Fibroblast of lung (primary cell): ENCODE results near the gene WDR53. TPM values are rescaled to one million over a fixed set of nuclear protein-coding genes. Genes with fewer than 3 reads are reported as not detected.

ENCODE experiments used
- DNase-seq, 2 donors: peaks; one replicate each; pipeline versions ENCODE4 v3.0.0 to v3.0.0-alpha.2; 2010; ENCODE audit warnings: low read depth in 2 of 2
- H2AFZ ChIP-seq: 2 replicates; pipeline ENCODE4 v1.5.1; 2012; ENCODE audit warnings: low read length, control low read depth, inconsistent platforms
- H3K27ac ChIP-seq: 2 replicates; pipeline ENCODE4 v1.5.1; 2011; ENCODE audit warnings: low read length, control low read depth; ENCODE audit not compliant: insufficient read depth
- H3K27me3 ChIP-seq: 2 replicates; pipeline ENCODE4 v1.5.1; 2011; ENCODE audit warnings: mild to moderate bottlenecking, low read length; ENCODE audit not compliant: control insufficient read depth, insufficient read depth
- H3K36me3 ChIP-seq: 2 replicates; pipeline ENCODE4 v1.5.1; 2011; ENCODE audit warnings: low read length; ENCODE audit not compliant: control insufficient read depth, insufficient read depth
- H3K4me1 ChIP-seq: 2 replicates; pipeline ENCODE4 v1.5.1; 2011; ENCODE audit warnings: low read length; ENCODE audit not compliant: control insufficient read depth, insufficient read depth; ENCODE audit errors: extremely low read depth
- H3K4me2 ChIP-seq: 2 replicates; pipeline ENCODE4 v1.5.1; 2011; ENCODE audit warnings: low read length, control low read depth; ENCODE audit not compliant: insufficient read depth; ENCODE audit errors: extremely low read depth
- H3K4me3 ChIP-seq, 4 experiments: fragments of 200-600 bp in 1 of 4; sonication (generic) in 1 of 4; replicated peaks in 1 of 4; 2 replicates each; pipeline ENCODE4 v1.5.1; 2011 to 2016; ENCODE audit warnings: low read length in 4 of 4, low read depth in 3 of 4, mild to moderate bottlenecking in 3 of 4, control low read depth in 2 of 4, inconsistent platforms in 1 of 4, mixed read lengths in 1 of 4; ENCODE audit not compliant: insufficient read depth in 1 of 4; ENCODE audit errors: control extremely low read depth in 1 of 4
- H3K79me2 ChIP-seq: 2 replicates; pipeline ENCODE4 v1.5.1; 2012; ENCODE audit warnings: mild to moderate bottlenecking, low read length, inconsistent platforms; ENCODE audit not compliant: control insufficient read depth, insufficient read depth
- H3K9ac ChIP-seq: 2 replicates; pipeline ENCODE4 v1.5.1; 2011; ENCODE audit warnings: mild to moderate bottlenecking, low read length, control low read depth; ENCODE audit not compliant: insufficient read depth
- H3K9me3 ChIP-seq: 2 replicates; pipeline ENCODE4 v1.5.1; 2012; ENCODE audit warnings: low read depth, low read length; ENCODE audit not compliant: control insufficient read depth, insufficient read depth
- H4K20me1 ChIP-seq: 2 replicates; pipeline ENCODE4 v1.5.1; 2011; ENCODE audit warnings: low read length; ENCODE audit not compliant: control insufficient read depth, insufficient read depth; ENCODE audit errors: extremely low read depth
- CTCF ChIP-seq, 2 donors: IDR thresholded peaks in 1 of 2; conservative IDR thresholded peaks in 1 of 2; 1 replicate in 1 of 2; 2 replicates in 1 of 2; pipeline ENCODE4 v1.5.1; 2011 to 2012; ENCODE audit warnings: low read length in 2 of 2, control low read depth in 1 of 2, inconsistent platforms in 1 of 2, low read depth in 1 of 2, mild to moderate bottlenecking in 1 of 2
- EZH2 ChIP-seq: IDR thresholded peaks from 2 replicates; pipeline ENCODE4 v1.5.1; 2012; ENCODE audit warnings: low read length, control low read depth, mild to moderate bottlenecking; ENCODE audit errors: missing control alignments
- polyA plus RNA-seq, 2 donors: library from polyadenylated mRNA; depleted of rRNA in 1 of 2; stranded (reverse) in 1 of 2; unstranded in 1 of 2; fragments of >200 nt; gene quantifications; 2 replicates each; pipeline ENCODE4 v1.2.1, GENCODE V29; 2011 to 2012; ENCODE audit warnings: missing spikeins in 1 of 2
- total RNA-seq: library from RNA; depleted of rRNA; stranded (reverse); fragments of >200 nt; gene quantifications from 2 replicates; pipeline ENCODE4 v1.2.1, GENCODE V29; 2014

WDR53 gene
- total and polyA plus RNA-seq, 2 donors (not counting 1 experiment from before 2014, with no cell fraction given), result 8.3 TPM

- no peak overlapping the region for H3K9ac ChIP-seq
- H3K79me2 ChIP-seq, result no peaks in the 10 kb centered on the region
- no peaks in the 10 kb centered on the region for H3K27me3 ChIP-seq
- H3K9me3 ChIP-seq, result no peaks in the 10 kb centered on the region
- no peak overlapping the region for H3K4me2 ChIP-seq
- no peaks in the 10 kb centered on the region for H3K4me1 ChIP-seq
- no peak overlapping the region for H3K27ac ChIP-seq
- TF ChIP-seq EZH2, result no peak
- TF ChIP-seq CTCF (conservative IDR thresholded peaks at IDR 0.05 in 1 of 2, IDR thresholded peaks at IDR 0.05 in 1 of 2; ENCODE audit: low read depth in 1 of 2, low read length in 2 of 2), result no peak
- no peak overlapping the region for H2AFZ ChIP-seq
- no peaks in the 10 kb centered on the region for H4K20me1 ChIP-seq
- no peak for DNase-seq
- H3K4me3 ChIP-seq, result no peak overlapping the region
- H3K36me3 ChIP-seq, result no peaks in the 10 kb centered on the region
Measured at GRCh38 chr3:196541684-196542445, 26.5 kb downstream of the WDR53 start.

GRCh38 chr3:196537319-196537984 lies 30.9 kb downstream of the WDR53 start:
- no peaks in the 10 kb centered on the region for H3K27me3 ChIP-seq
- H4K20me1 ChIP-seq, result no peaks in the 10 kb centered on the region
- H3K4me1 ChIP-seq, result no peaks in the 10 kb centered on the region
- H2AFZ ChIP-seq, result no peak overlapping the region
- H3K9me3 ChIP-seq, result no peaks in the 10 kb centered on the region
- no peak overlapping the region for H3K27ac ChIP-seq
- H3K4me3 ChIP-seq, result no peak overlapping the region
- no peaks in the 10 kb centered on the region for H3K36me3 ChIP-seq
- no peak overlapping the region for H3K9ac ChIP-seq
- peak in 1 of 2 donors; percentile 38 for DNase-seq
- TF ChIP-seq CTCF (conservative IDR thresholded peaks at IDR 0.05 in 1 of 2, IDR thresholded peaks at IDR 0.05 in 1 of 2; ENCODE audit: low read depth in 1 of 2, low read length in 2 of 2), result peak; percentile 57 to 65
- TF ChIP-seq EZH2, result no peak
- H3K4me2 ChIP-seq, result no peak overlapping the region
- no peaks in the 10 kb centered on the region for H3K79me2 ChIP-seq

GRCh38 chr3:196533260-196533681 lies 35.1 kb downstream of the WDR53 start:
- Histone ChIP-seq H3K4me3 (no peak overlapping the region), H3K79me2 (no peaks in the 10 kb centered on the region), H2AFZ (no peak overlapping the region), H3K27ac (no peak overlapping the region), H3K4me2 (no peak overlapping the region), H3K4me1 (peaks cover 2% of the 10 kb centered on the region), H3K27me3 (no peaks in the 10 kb centered on the region), H4K20me1 (no peaks in the 10 kb centered on the region), H3K9ac (no peak overlapping the region), H3K36me3 (no peaks in the 10 kb centered on the region), H3K9me3 (no peaks in the 10 kb centered on the region)
- TF ChIP-seq EZH2, result no peak
- TF ChIP-seq CTCF (conservative IDR thresholded peaks at IDR 0.05 in 1 of 2, IDR thresholded peaks at IDR 0.05 in 1 of 2; ENCODE audit: low read depth in 1 of 2, low read length in 2 of 2), result no peak
- DNase-seq, result peak in 1 of 2 donors; percentile 32
